Neural progenitor cell (in vitro differentiated cells): Measurements from ENCODE around the gene GPR42.

ENCODE experiments used
- EZH2 ChIP-seq: fragments of 200-600 bp; sonication (generic); IDR thresholded peaks from 2 replicates; pipeline ENCODE4 v1.6.1; 2017; ENCODE audit warnings: antibody characterized with exemption, mild to moderate bottlenecking, moderate library complexity
- EZH2phosphoT487 ChIP-seq: fragments of 200-600 bp; sonication (generic); IDR thresholded peaks from 2 replicates; pipeline ENCODE4 v1.6.1; 2017; ENCODE audit warnings: antibody characterized with exemption
- TF ChIP-seq, protein P1 (sequence below): fragments of 200-600 bp; sonication (generic); IDR thresholded peaks from 2 replicates; pipeline ENCODE4 v1.5.1; 2017; ENCODE audit warnings: antibody characterized with exemption, mild to moderate bottlenecking

- no peak for TF ChIP-seq EZH2
- TF ChIP-seq, protein P1, sequence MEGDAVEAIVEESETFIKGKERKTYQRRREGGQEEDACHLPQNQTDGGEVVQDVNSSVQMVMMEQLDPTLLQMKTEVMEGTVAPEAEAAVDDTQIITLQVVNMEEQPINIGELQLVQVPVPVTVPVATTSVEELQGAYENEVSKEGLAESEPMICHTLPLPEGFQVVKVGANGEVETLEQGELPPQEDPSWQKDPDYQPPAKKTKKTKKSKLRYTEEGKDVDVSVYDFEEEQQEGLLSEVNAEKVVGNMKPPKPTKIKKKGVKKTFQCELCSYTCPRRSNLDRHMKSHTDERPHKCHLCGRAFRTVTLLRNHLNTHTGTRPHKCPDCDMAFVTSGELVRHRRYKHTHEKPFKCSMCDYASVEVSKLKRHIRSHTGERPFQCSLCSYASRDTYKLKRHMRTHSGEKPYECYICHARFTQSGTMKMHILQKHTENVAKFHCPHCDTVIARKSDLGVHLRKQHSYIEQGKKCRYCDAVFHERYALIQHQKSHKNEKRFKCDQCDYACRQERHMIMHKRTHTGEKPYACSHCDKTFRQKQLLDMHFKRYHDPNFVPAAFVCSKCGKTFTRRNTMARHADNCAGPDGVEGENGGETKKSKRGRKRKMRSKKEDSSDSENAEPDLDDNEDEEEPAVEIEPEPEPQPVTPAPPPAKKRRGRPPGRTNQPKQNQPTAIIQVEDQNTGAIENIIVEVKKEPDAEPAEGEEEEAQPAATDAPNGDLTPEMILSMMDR = no peak
- no peak for TF ChIP-seq EZH2phosphoT487
These were observed 7.0 kb upstream of the GPR42 start for GRCh38 chr19:35363711-35364425.
